GM12878 (cell line): ENCODE data around the gene TNFRSF9. TPM values are rescaled to one million over a fixed set of nuclear protein-coding genes. Genes with fewer than 3 reads are reported as not detected.

Experiments used
- ATAC-seq: fragments of 200-7000 bp; cut with Tn5 transposase; 3 replicates; pipeline ENCODE4 v1.9.1; 2020; ENCODE audit warnings: mild to moderate bottlenecking, moderate library complexity
- BruUV-seq: library from RNA; stranded (reverse); fragments of 400-500 nt; replicated peaks from 2 replicates; lab custom pipeline; 2021; lab: Mats Ljungman, UMichigan
- CTCF ChIA-PET: fragments of 300-600 bp; sonication (Branson Sonifier 250); formaldehyde crosslinking; extraction: SDS; loops from one replicate; lab custom pipeline; 2021; ENCODE audit warnings: inconsistent platforms; lab: Yijun Ruan, JAX
- POLR2A ChIA-PET: fragments of 350-600 bp; formaldehyde crosslinking; extraction: SDS; loops from one replicate; lab custom pipeline; 2021; ENCODE audit warnings: inconsistent platforms; lab: Charles Lee
- RAD21 ChIA-PET: fragments of 300-600 bp; sonication (Branson Sonifier 250); formaldehyde crosslinking; loops from one replicate; lab custom pipeline; 2023; ENCODE audit warnings: antibody characterized with exemption; ENCODE audit not compliant: unreplicated experiment; lab: Charles Lee
- SMC1A ChIA-PET: fragments of 300-600 bp; sonication (Branson Sonifier 250); formaldehyde crosslinking; loops from one replicate; lab custom pipeline; 2023; ENCODE audit not compliant: unreplicated experiment, uncharacterized antibody; lab: Charles Lee
- DNase-seq: peaks from one replicate; pipeline ENCODE4 v3.0.0-alpha.2; 2011; ENCODE audit warnings: low read depth, low spot score
- FAIRE-seq: peaks from 3 replicates; lab custom pipeline; 2011; peaks lifted over from hg19 to GRCh38; lab: Jason Lieb, UNC
- H2AFZ ChIP-seq: 2 replicates; pipeline ENCODE4 v1.6.0; 2011; ENCODE audit warnings: low read depth, low read length, control low read depth; ENCODE audit not compliant: control insufficient read depth
- H3K27ac ChIP-seq: 2 replicates; pipeline ENCODE4 v1.5.1; 2011; ENCODE audit warnings: control low read depth; ENCODE audit not compliant: control insufficient read depth, insufficient read depth
- H3K27me3 ChIP-seq, 2 experiments: replicated peaks in 1 of 2; 2 replicates each; pipeline versions ENCODE4 v1.6.0 to v1.6.1; 2011; ENCODE audit warnings: low read length in 1 of 2; ENCODE audit not compliant: control insufficient read depth in 2 of 2, insufficient read depth in 2 of 2
- H3K36me3 ChIP-seq, 2 experiments: 2 replicates each; pipeline ENCODE4 v1.5.1; 2011; ENCODE audit warnings: low read length in 1 of 2; ENCODE audit not compliant: control insufficient read depth in 2 of 2, insufficient read depth in 2 of 2
- H3K4me1 ChIP-seq: 2 replicates; pipeline ENCODE4 v1.6.1; 2011; ENCODE audit warnings: mild to moderate bottlenecking, low read length, moderate library complexity, mixed read lengths; ENCODE audit not compliant: control insufficient read depth, insufficient read depth
- H3K4me2 ChIP-seq: 2 replicates; pipeline ENCODE4 v1.6.0; 2011; ENCODE audit warnings: control low read depth; ENCODE audit not compliant: control insufficient read depth, insufficient read depth
- H3K4me3 ChIP-seq: fragments of 200-600 bp; sonication (generic); 2 replicates; pipeline ENCODE4 v1.5.1; 2016
- H3K79me2 ChIP-seq: 2 replicates; pipeline ENCODE4 v1.6.0; 2011; ENCODE audit warnings: low read length; ENCODE audit not compliant: control insufficient read depth, insufficient read depth
- H3K9ac ChIP-seq: 2 replicates; pipeline ENCODE4 v1.8.0; 2011; ENCODE audit warnings: low read length, control low read depth, mixed read lengths; ENCODE audit not compliant: control insufficient read depth, insufficient read depth
- H3K9me3 ChIP-seq: replicated peaks from 3 replicates; pipeline ENCODE4 v1.5.1; 2011; ENCODE audit warnings: mild to moderate bottlenecking, low read length; ENCODE audit not compliant: control insufficient read depth, insufficient read depth
- H4K20me1 ChIP-seq: 2 replicates; pipeline ENCODE4 v1.6.0; 2011; ENCODE audit not compliant: control insufficient read depth, insufficient read depth
- IRF4 ChIP-seq: IDR thresholded peaks from 2 replicates; pipeline ENCODE4 v1.6.1; 2011; ENCODE audit warnings: low read depth, low read length
- RB1 ChIP-seq: fragments of 450-650 bp; formaldehyde crosslinking; IDR thresholded peaks from 2 replicates; pipeline ENCODE4 v1.6.1; 2017; ENCODE audit warnings: mild to moderate bottlenecking, borderline replicate concordance
- WRNIP1 ChIP-seq: IDR thresholded peaks from 2 replicates; pipeline ENCODE4 v1.6.1; 2011; ENCODE audit warnings: low read depth, low read length, improper control_type of control experiment, borderline replicate concordance
- WGBS: methylation state at CpG from one replicate; pipeline ENCODE4 v1.1.6; 2016; ENCODE audit warnings: low lambda C conversion rate; ENCODE audit not compliant: insufficient replicate concordance, insufficient coverage; ENCODE audit errors: missing lambda C conversion rate; 5-methylcytosine and 5-hydroxymethylcytosine counted together
- in situ Hi-C: fragments of 300-500 bp; cut with MboI; formaldehyde crosslinking; loops from 9 replicates; pipeline ENCODE4 v1.14.3; 2018; ENCODE audit warnings: mixed read lengths
- intact Hi-C: fragments of 100-400 bp; cut with micrococcal nuclease; formaldehyde crosslinking; loops from one replicate; pipeline ENCODE4 v1.14.2; 2022; ENCODE audit not compliant: unreplicated experiment
- polyA plus RNA-seq, 11 experiments: library from polyadenylated mRNA; depleted of rRNA in 4 of 11; unstranded in 6 of 11; stranded (reverse) in 5 of 11; fragments of >200 nt; fragmentation: Nextera tagmentation in 4 of 11; fragmentation: Illumina TruSeq in 1 of 11; extraction: Ambion mirVana in 4 of 11; extraction: Trizol in 1 of 11; gene quantifications; 1 replicate in 1 of 11; 2 replicates in 10 of 11; pipeline versions ENCODE4 v1.2.1 to v1.2.3, GENCODE V29; 2011 to 2016; ENCODE audit warnings: inconsistent platforms in 2 of 11, missing spikeins in 2 of 11, low read depth in 1 of 11
- small RNA-seq: library from RNA; depleted of rRNA; stranded (forward); fragments of <200 nt; gene quantifications from one replicate; pipeline ENCODE3, GENCODE V24; 2014
- total RNA-seq, 4 experiments: library from RNA; depleted of rRNA in 3 of 4; stranded (reverse); fragments of >200 nt in 3 of 4; fragmentation: Illumina TruSeq in 1 of 4; extraction: Trizol in 1 of 4; gene quantifications; 2 replicates each; pipeline versions ENCODE4 v1.2.1 to v1.2.3, GENCODE V29; 2013 to 2021

TNFRSF9 gene
- total and polyA plus RNA-seq, 10 of the 15 experiments (the other 5 are each of a cell fraction or from before 2014, with no cell fraction given), result 2.0 to 25.6 (median 5.8) TPM

- Histone ChIP-seq H3K9me3 (no peaks in the 10 kb centered on the region), H3K4me2 (no peak overlapping the region), H3K4me1 (no peaks in the 10 kb centered on the region), H3K9ac (no peak overlapping the region), H2AFZ (no peak overlapping the region), H3K27me3 (no peaks in the 10 kb centered on the region; a peak in 1 of 4 replicates), H3K4me3 (no peak overlapping the region), H3K79me2 (no peaks in the 10 kb centered on the region), H3K27ac (no peak overlapping the region), H4K20me1 (no peaks in the 10 kb centered on the region), H3K36me3 (no peaks in the 10 kb centered on the region)
- 33% methylated on average over 16 of the region's 16 CpGs for WGBS
- ATAC-seq (no peak), FAIRE-seq (no peak)
- ChIA-PET POLR2A (no interaction called here), CTCF (interaction anchor here (0.9 kb wide), 1 partner anchor 38 kb away, joined by 3 read pairs; no protein-coding TSS in a partner anchor), RAD21 (no interaction called here), SMC1A (no interaction called here)
- intact Hi-C loops (no loop called here), in situ Hi-C loops (no loop called here)
- no TSS peak for BruUV-seq
- TF ChIP-seq IRF4 (no peak), WRNIP1 (no peak), RB1 (no peak)
- TF ChIP-seq, all 136 proteins: peak for 0
- no peak for DNase-seq
These were observed 74.7 kb downstream of the TNFRSF9 start for GRCh38 chr1:7865978-7866377.

Small RNAs within 50 kb of the gene (small RNA-seq; reads per million reads assigned to genes)
- not detected for gene RF00019

Other genes starting within 250 kb of the TNFRSF9 start
- gene VAMP3, start 169.5 kb downstream of the TNFRSF9 start, total RNA-seq (2014; rRNA removed), result 8.4 and 18.0 TPM in 2 replicates
- gene VAMP3, start 169.5 kb downstream of the TNFRSF9 start, total RNA-seq (2014; rRNA removed; fragmentation: Illumina TruSeq; extraction: Trizol), result 12.5 and 16.3 TPM in 2 replicates
- gene VAMP3, start 169.5 kb downstream of the TNFRSF9 start, total RNA-seq (2021), result 9.9 and 11.7 TPM in 2 replicates
- gene VAMP3, start 169.5 kb downstream of the TNFRSF9 start, polyA plus RNA-seq (2011; rRNA removed), result 24.9 and 32.6 TPM in 2 replicates
- 13.2 and 14.3 TPM in 2 replicates for gene VAMP3, start 169.5 kb downstream of the TNFRSF9 start, polyA plus RNA-seq (2014; fragmentation: Illumina TruSeq; extraction: Trizol)
- gene VAMP3, start 169.5 kb downstream of the TNFRSF9 start, polyA plus RNA-seq (2014; fragmentation: Nextera tagmentation; extraction: Ambion mirVana), result 1 to 10 TPM; 4.8 to 5.5 TPM
- gene VAMP3, start 169.5 kb downstream of the TNFRSF9 start, polyA plus RNA-seq (2014; rRNA removed), result 9.7 and 14.7 TPM in 2 replicates
- gene VAMP3, start 169.5 kb downstream of the TNFRSF9 start, polyA plus RNA-seq (2016; fragmentation: Nextera tagmentation; extraction: Ambion mirVana), result 1 to 10 TPM; 8.2 to 9.5 TPM
- gene PER3, start 156.5 kb downstream of the TNFRSF9 start, total RNA-seq (2014; rRNA removed), result 0.05 and 0.06 TPM in 2 replicates
- 0.18 TPM in 2 replicates for gene PER3, start 156.5 kb downstream of the TNFRSF9 start, total RNA-seq (2014; rRNA removed; fragmentation: Illumina TruSeq; extraction: Trizol)
- 0.11 and 0.31 TPM in 2 replicates for gene PER3, start 156.5 kb downstream of the TNFRSF9 start, total RNA-seq (2021)
- 0.49 and 0.64 TPM in 2 replicates for gene PER3, start 156.5 kb downstream of the TNFRSF9 start, polyA plus RNA-seq (2011; rRNA removed)
- gene PER3, start 156.5 kb downstream of the TNFRSF9 start, polyA plus RNA-seq (2014; fragmentation: Illumina TruSeq; extraction: Trizol), result 0.25 and 0.35 TPM in 2 replicates
- under 1 TPM in 1 of 2 experiments, not detected in 1; 0.11 TPM for gene PER3, start 156.5 kb downstream of the TNFRSF9 start, polyA plus RNA-seq (2014; fragmentation: Nextera tagmentation; extraction: Ambion mirVana)
- gene PER3, start 156.5 kb downstream of the TNFRSF9 start, polyA plus RNA-seq (2014; rRNA removed), result 0.13 and 0.18 TPM in 2 replicates
- gene PER3, start 156.5 kb downstream of the TNFRSF9 start, polyA plus RNA-seq (2016; fragmentation: Nextera tagmentation; extraction: Ambion mirVana), result under 1 TPM; 0.11 to 0.13 TPM
- gene UTS2, start 87.8 kb downstream of the TNFRSF9 start, total RNA-seq (2014; rRNA removed), result not detected in 2 replicates
- not detected in 2 replicates for gene UTS2, start 87.8 kb downstream of the TNFRSF9 start, total RNA-seq (2014; rRNA removed; fragmentation: Illumina TruSeq; extraction: Trizol)
- not detected in 2 replicates for gene UTS2, start 87.8 kb downstream of the TNFRSF9 start, total RNA-seq (2021)
- gene UTS2, start 87.8 kb downstream of the TNFRSF9 start, polyA plus RNA-seq (2011; rRNA removed), result not detected in 2 replicates
- not detected in 2 replicates for gene UTS2, start 87.8 kb downstream of the TNFRSF9 start, polyA plus RNA-seq (2014; fragmentation: Illumina TruSeq; extraction: Trizol)
- gene UTS2, start 87.8 kb downstream of the TNFRSF9 start, polyA plus RNA-seq (2014; fragmentation: Nextera tagmentation; extraction: Ambion mirVana), result not detected
- not detected in 2 replicates for gene UTS2, start 87.8 kb downstream of the TNFRSF9 start, polyA plus RNA-seq (2014; rRNA removed)
- not detected for gene UTS2, start 87.8 kb downstream of the TNFRSF9 start, polyA plus RNA-seq (2016; fragmentation: Nextera tagmentation; extraction: Ambion mirVana)
- gene PARK7, start 20.9 kb upstream of the TNFRSF9 start, total RNA-seq (2014; rRNA removed), result 267 and 294 TPM in 2 replicates
- 293 and 296 TPM in 2 replicates for gene PARK7, start 20.9 kb upstream of the TNFRSF9 start, total RNA-seq (2014; rRNA removed; fragmentation: Illumina TruSeq; extraction: Trizol)
- gene PARK7, start 20.9 kb upstream of the TNFRSF9 start, total RNA-seq (2021), result 405 and 406 TPM in 2 replicates
- gene PARK7, start 20.9 kb upstream of the TNFRSF9 start, polyA plus RNA-seq (2011; rRNA removed), result 523 and 619 TPM in 2 replicates
- gene PARK7, start 20.9 kb upstream of the TNFRSF9 start, polyA plus RNA-seq (2014; fragmentation: Illumina TruSeq; extraction: Trizol), result 391 and 465 TPM in 2 replicates
- gene PARK7, start 20.9 kb upstream of the TNFRSF9 start, polyA plus RNA-seq (2014; fragmentation: Nextera tagmentation; extraction: Ambion mirVana), result 1,000 to 10,000 TPM in 1 of 2 experiments, 100 to 1,000 TPM in 1; 948 to 1,056 TPM
- 416 and 466 TPM in 2 replicates for gene PARK7, start 20.9 kb upstream of the TNFRSF9 start, polyA plus RNA-seq (2014; rRNA removed)
- 100 to 1,000 TPM; 717 to 720 TPM for gene PARK7, start 20.9 kb upstream of the TNFRSF9 start, polyA plus RNA-seq (2016; fragmentation: Nextera tagmentation; extraction: Ambion mirVana)
- gene ERRFI1, start 85.5 kb upstream of the TNFRSF9 start, total RNA-seq (2014; rRNA removed), result 3.8 and 4.4 TPM in 2 replicates
- 4.1 TPM in 2 replicates for gene ERRFI1, start 85.5 kb upstream of the TNFRSF9 start, total RNA-seq (2014; rRNA removed; fragmentation: Illumina TruSeq; extraction: Trizol)
- gene ERRFI1, start 85.5 kb upstream of the TNFRSF9 start, total RNA-seq (2021), result 4.6 and 6.5 TPM in 2 replicates
- gene ERRFI1, start 85.5 kb upstream of the TNFRSF9 start, polyA plus RNA-seq (2011; rRNA removed), result 0.73 and 0.90 TPM in 2 replicates
- gene ERRFI1, start 85.5 kb upstream of the TNFRSF9 start, polyA plus RNA-seq (2014; fragmentation: Illumina TruSeq; extraction: Trizol), result 5.9 and 6.9 TPM in 2 replicates
- 1 to 10 TPM; 1.6 to 2.4 TPM for gene ERRFI1, start 85.5 kb upstream of the TNFRSF9 start, polyA plus RNA-seq (2014; fragmentation: Nextera tagmentation; extraction: Ambion mirVana)
- 3.2 and 4.0 TPM in 2 replicates for gene ERRFI1, start 85.5 kb upstream of the TNFRSF9 start, polyA plus RNA-seq (2014; rRNA removed)
- 1 to 10 TPM; 2.0 to 2.3 TPM for gene ERRFI1, start 85.5 kb upstream of the TNFRSF9 start, polyA plus RNA-seq (2016; fragmentation: Nextera tagmentation; extraction: Ambion mirVana)